T1000 (cell line): ENCODE data around the gene UVSSA.
"Not testable (repeated sequence)": the region's sequence is repeated elsewhere in the genome, so short reads cannot be mapped to it uniquely, and the experiment has no call there.

Source experiments
- DNase-seq: peaks from one replicate; lab custom pipeline; 2025; ENCODE audit warnings: mixed read lengths; lab: John Stamatoyannopoulos, UW

Gene UVSSA

GRCh38 chr4:1443688-1444172 lies 96.7 kb downstream of the UVSSA start:
- DNase-seq = not testable (repeated sequence)
